Colonic mucosa (tissue), 4 donors: ENCODE measurements around the gene NOP14. TPM values are rescaled to one million over a fixed set of nuclear protein-coding genes. Genes with fewer than 3 reads are reported as not detected.
A peak's percentile ranks its signal among the peaks of the same experiment; 100 is the strongest.

Experiments used
- DNase-seq: peaks from one replicate; pipeline ENCODE4 v3.0.0-alpha.2; 2020
- H3K27ac ChIP-seq: fragments of 200-600 bp; one replicate; pipeline ENCODE4 v1.8.0; 2021
- H3K27me3 ChIP-seq: fragments of 200-600 bp; one replicate; pipeline ENCODE4 v1.8.0; 2021
- H3K36me3 ChIP-seq: fragments of 200-600 bp; one replicate; pipeline ENCODE4 v1.8.0; 2021
- H3K4me1 ChIP-seq: fragments of 200-600 bp; one replicate; pipeline ENCODE4 v1.8.0; 2021; ENCODE audit warnings: mild to moderate bottlenecking
- H3K4me3 ChIP-seq: fragments of 200-600 bp; one replicate; pipeline ENCODE4 v1.8.0; 2021
- H3K9ac ChIP-seq, 2 donors: one replicate each; pipeline ENCODE4 v1.7.0; 2013; ENCODE audit warnings: control low read depth in 2 of 2, low read depth in 2 of 2, low read length in 2 of 2
- H3K9me3 ChIP-seq: fragments of 200-600 bp; one replicate; pipeline ENCODE4 v1.8.0; 2021
- CTCF ChIP-seq: fragments of 200-600 bp; IDR thresholded peaks from one replicate; pipeline ENCODE4 v1.8.0; 2022; ENCODE audit warnings: antibody characterized with exemption, mild to moderate bottlenecking
- intact Hi-C: fragments of 100-400 bp; cut with DNase I; formaldehyde crosslinking; loops from one replicate; pipeline ENCODE4 v1.14.1; 2022
- total RNA-seq, 2 donors: library from RNA; stranded (reverse); fragmentation: NEBNext Ultra II Directional in 1 of 2; extraction: Animal tissue kit (Norgen Biotek cat#: 25700) in 1 of 2; gene quantifications; one replicate each; pipeline ENCODE4 v1.2.1, GENCODE V29; 2021
- donor health status: healthy.
- donor health status: DM: no; HTN: no; CAD: no.
- donor health status: DM: no; HTN: no; CAD: no.

The NOP14 gene
- total RNA-seq, 2 donors from 2014 or later = 16.5 to 40.4 TPM

DNA sequence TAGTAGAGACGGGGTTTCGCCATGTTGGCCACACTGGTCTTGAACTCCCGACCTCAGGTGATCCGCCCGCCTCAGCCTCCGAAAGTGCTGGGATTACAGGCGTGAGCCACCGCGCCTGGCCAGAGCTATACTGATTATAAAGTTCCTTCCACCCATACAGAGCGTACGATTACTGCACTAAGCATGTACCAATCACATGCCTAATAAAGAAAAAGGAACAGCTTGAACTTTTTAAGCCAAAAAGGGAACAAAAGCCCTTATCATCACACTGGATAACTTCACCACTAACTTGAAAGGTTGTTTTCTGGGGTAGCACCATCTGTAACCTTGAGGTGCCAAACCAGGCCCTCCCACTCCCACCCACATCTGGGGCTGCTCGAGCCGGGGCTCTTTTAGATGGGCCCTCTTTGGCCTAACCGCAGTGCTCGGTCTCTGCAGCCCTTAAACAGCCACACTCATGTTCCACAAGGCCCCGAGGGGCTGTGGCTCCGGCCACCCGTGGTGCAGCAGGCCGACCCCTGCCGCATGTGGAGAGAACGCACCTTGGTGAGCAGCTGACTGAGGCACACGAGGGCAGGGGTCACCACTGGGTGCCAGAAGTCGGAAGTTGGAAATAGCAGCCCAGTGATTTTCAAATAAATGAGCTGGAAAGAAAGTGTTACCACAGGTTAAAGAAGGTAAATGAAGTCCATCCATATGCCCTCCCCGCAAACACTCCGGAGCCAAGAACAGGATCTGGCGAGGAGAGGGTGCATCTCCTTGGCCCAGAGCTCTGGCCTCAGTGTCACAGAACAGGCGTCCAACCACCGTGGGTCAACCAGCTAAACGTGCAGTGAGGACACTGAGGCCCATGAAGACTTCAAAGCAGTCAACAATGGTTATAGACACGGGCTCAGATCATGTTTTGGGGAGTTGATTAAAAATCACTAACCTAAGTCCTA is 18.4 kb downstream of the NOP14 start:
- no peak for DNase-seq
- Histone ChIP-seq H3K27me3 (no peaks in the 10 kb centered on the region), H3K4me1 (no peaks in the 10 kb centered on the region), H3K9ac (no peak overlapping the region), H3K4me3 (no peak overlapping the region), H3K36me3 (peaks cover 32% of the 10 kb centered on the region), H3K27ac (no peak overlapping the region), H3K9me3 (no peaks in the 10 kb centered on the region)
- intact Hi-C loops = no loop called here
- TF ChIP-seq CTCF = no peak

DNA sequence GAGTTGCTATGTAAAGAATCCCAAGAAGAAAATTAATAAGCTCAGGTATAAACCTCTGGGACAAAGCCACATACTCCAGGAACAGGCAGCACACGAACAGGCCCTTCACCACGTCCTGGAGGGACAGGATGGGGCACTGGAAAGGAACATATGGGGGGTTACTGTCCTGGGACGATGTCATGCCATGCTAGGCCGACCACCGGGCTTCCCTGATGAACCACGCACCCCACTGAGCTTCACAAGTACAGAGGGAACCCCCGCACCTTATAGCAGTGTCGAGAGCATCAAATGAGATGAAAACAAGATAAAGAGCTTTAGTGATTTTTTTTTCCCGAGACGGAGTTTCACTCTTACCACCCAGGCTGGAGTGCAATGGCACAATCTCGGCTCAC is 19.1 kb downstream of the NOP14 start:
- no peak for TF ChIP-seq CTCF
- DNase-seq = no peak
- Histone ChIP-seq H3K36me3 (peaks cover 37% of the 10 kb centered on the region), H3K9me3 (no peaks in the 10 kb centered on the region), H3K4me1 (no peaks in the 10 kb centered on the region), H3K4me3 (no peak overlapping the region), H3K27ac (no peak overlapping the region), H3K27me3 (no peaks in the 10 kb centered on the region), H3K9ac (no peak overlapping the region)
- intact Hi-C loops = no loop called here

- no peak overlapping the region for H3K27ac ChIP-seq
- DNase-seq = no peak
Measured at GRCh38 chr4:2943364-2944090, 19.7 kb downstream of the NOP14 start.

GRCh38 chr4:2942532-2943363 is 20.5 kb downstream of the NOP14 start:
- peak; percentile 73 for DNase-seq
- Histone ChIP-seq H3K9me3 (no peaks in the 10 kb centered on the region), H3K4me1 (no peaks in the 10 kb centered on the region)

More at GRCh38 chr4:2943364-2944090, 19.7 kb downstream of the NOP14 start:
- Histone ChIP-seq H3K36me3 (peaks cover 39% of the 10 kb centered on the region), H3K9me3 (no peaks in the 10 kb centered on the region), H3K9ac (peak overlapping the region in 1 of 2 donors; percentile 38), H3K4me1 (no peaks in the 10 kb centered on the region), H3K4me3 (no peak overlapping the region), H3K27me3 (no peaks in the 10 kb centered on the region)
- intact Hi-C loops = no loop called here
- TF ChIP-seq CTCF = no peak

More at GRCh38 chr4:2942532-2943363, 20.5 kb downstream of the NOP14 start:
- intact Hi-C loops = no loop called here
- Histone ChIP-seq H3K27ac (peak overlapping the region; percentile 17), H3K9ac (peak overlapping the region; percentile 44 to 59), H3K27me3 (no peaks in the 10 kb centered on the region), H3K4me3 (no peak overlapping the region), H3K36me3 (peaks cover 37% of the 10 kb centered on the region)
- TF ChIP-seq CTCF = no peak
